HG03558 (cell line): ENCODE results near the gene SPATA6.

Source experiments
- ATAC-seq: cut with Tn5 transposase; IDR thresholded peaks from one replicate; pipeline ENCODE4 v1.9.1; 2021; ENCODE audit warnings: moderate number of reproducible peaks; ENCODE audit not compliant: unreplicated experiment; ENCODE audit errors: extremely low read depth

The SPATA6 gene

GRCh38 chr1:48263041-48263440 lies 209.0 kb downstream of the SPATA6 start:
- no peak for ATAC-seq

GRCh38 chr1:48261881-48262400 lies 210.1 kb downstream of the SPATA6 start:
- ATAC-seq: no peak

- no peak for ATAC-seq
Measured at GRCh38 chr1:48258106-48258505, 213.9 kb downstream of the SPATA6 start.

GRCh38 chr1:48254254-48254653 lies 217.8 kb downstream of the SPATA6 start:
- ATAC-seq: no peak

- no peak for ATAC-seq
Measured at GRCh38 chr1:48251821-48252220, 220.2 kb downstream of the SPATA6 start.

DNA sequence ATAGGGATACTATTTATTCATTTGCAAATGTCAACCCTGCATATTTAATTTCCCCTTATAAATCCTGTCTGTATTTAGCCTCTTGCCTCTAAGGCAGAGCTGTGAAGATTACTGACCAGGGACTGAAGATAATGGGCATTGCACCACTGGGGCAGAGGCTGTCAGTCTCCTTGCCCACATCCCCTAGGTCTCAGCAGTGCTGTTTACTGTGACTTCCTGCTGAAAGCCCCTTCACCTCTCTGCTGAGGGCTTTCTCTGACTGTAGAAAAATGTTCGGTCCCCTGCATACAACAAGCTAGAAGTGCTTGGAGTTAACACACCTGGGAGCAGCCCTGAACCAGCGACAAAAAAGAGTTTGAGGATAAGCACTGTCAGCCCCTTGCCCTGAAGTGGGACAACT lies 220.7 kb downstream of the SPATA6 start:
- no peak for ATAC-seq

- ATAC-seq: no peak
Measured at GRCh38 chr1:48250572-48250971, 221.4 kb downstream of the SPATA6 start.

DNA sequence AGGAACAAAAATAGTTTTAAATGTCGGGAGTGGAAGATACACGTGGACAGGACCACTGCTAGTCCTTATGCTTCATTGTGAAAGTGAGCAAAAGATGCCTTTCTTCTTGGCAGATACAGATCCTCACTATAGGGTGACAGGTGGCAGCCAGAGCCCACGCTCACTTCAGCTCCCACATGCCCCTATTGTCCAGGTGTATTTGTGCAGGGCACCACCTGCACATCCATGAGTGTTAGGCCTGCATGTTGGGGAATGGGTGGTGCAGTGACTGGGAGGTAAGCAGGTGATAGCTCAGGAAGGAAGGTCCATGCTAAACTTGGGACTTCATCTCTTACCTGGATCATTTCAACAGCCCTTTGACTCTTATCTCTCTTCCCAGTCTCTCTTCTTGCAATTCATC lies 222.1 kb downstream of the SPATA6 start:
- no peak for ATAC-seq

GRCh38 chr1:48248356-48248755 lies 223.6 kb downstream of the SPATA6 start:
- no peak for ATAC-seq

DNA sequence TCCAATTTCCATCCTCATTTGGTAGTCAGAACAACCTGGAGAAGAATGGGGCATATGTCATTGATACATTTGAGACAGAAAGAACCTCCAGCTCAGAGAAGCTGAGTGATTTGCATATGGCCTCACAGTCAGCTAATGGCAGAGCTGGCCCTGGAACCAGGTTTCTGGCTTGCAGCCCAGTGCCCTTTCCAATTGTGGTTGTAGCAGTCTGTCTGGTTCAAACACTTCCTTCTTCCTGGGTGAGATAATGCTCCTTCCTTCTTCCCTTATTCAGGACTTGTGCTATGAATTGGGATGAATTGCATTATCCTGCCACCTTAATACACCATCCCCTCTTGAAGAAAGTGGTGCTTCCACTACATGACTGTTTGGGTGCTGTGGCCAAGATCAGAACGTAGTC lies 225.3 kb downstream of the SPATA6 start:
- no peak for ATAC-seq
